ENCODE data around the gene RAB26.
A peak's percentile ranks its signal among the peaks of the same experiment; 100 is the strongest.

RAB26 gene

DNA sequence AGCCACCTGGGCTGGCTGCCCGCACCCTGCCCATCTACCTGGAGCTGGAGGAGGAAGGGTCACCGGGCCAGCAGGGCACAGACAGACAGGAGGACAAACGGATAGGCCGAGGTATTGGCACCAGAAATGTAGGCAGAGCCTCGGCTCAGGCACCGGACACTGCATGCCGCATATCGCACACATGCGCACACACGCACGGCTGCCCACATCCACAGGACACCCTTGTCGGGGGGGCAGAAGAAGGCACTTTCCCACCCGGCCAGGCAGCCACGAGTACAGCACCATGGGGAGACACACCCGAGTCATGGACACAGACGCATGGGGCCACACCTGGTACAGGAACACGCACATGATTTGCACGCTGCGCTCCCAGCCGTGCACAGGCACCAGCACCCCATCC lies 33.5 kb downstream of the RAB26 start:
- DNase-seq: no peak

DNA sequence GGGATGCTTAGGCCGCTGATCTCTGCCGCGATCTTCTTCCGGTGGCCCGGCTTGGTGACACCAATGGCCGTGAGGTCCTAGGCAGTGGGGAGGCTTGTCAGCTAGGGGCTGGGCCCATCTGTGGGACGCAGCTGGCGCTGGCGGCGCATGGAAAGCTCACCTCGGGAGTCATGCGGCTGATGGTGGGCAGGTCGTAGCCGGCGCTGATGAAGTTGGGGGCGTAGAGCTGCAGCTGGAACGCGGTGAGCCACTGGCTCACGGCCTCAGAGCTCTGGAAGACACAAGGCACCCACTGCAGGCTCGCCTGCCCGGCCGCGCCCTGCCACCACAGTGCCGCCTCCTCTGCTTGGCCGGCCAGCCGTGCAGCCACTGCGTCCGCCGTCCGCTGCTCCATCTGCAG lies 35.2 kb downstream of the RAB26 start:
- no peak for DNase-seq

- no peak for DNase-seq
These were observed 35.9 kb downstream of the RAB26 start for GRCh38 chr16:2184346-2184745.

- no peak for DNase-seq
These were observed 36.5 kb downstream of the RAB26 start for GRCh38 chr16:2184962-2185361.

GRCh38 chr16:2186064-2186463 lies 37.6 kb downstream of the RAB26 start:
- DNase-seq: no peak

- no peak for DNase-seq
These were observed 38.1 kb downstream of the RAB26 start for GRCh38 chr16:2186505-2186904.

GRCh38 chr16:2187212-2187611 lies 38.8 kb downstream of the RAB26 start:
- no peak for DNase-seq

- no peak for DNase-seq
These were observed 40.0 kb downstream of the RAB26 start for GRCh38 chr16:2188395-2188794.

DNA sequence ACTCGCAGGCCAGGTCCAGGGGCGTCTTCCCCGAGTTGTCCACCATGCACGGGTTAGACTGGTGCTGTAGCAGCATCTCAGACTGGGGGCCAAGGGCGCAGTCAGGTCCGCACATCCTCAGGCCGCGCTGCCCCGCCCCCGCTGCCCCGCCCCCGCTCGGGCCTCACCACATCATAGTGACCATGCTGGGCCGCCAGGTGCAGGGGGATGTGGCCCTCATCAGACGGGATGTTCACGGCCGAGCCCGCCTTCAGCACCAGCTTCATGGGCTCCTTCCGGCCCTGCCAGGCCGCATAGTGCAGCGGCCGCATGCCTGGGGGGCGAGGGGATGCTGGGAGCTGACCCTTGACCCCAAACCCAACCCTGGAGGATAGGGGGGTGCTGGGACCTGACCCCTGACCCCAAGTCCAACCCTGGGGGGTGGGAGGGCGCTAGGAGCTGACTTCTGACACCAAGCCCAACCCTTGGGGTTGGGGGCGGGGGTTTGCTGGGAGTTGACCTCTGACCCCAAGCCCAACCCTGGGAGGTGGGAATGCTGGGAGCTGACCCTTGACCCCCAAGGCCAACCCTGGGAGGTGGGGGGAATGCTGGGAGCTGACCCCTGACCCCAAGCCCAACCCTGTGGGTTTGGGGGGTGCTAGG lies 40.9 kb downstream of the RAB26 start:
- no peak for DNase-seq

GRCh38 chr16:2190002-2190658 lies 41.7 kb downstream of the RAB26 start:
- DNase-seq: no peak

DNA sequence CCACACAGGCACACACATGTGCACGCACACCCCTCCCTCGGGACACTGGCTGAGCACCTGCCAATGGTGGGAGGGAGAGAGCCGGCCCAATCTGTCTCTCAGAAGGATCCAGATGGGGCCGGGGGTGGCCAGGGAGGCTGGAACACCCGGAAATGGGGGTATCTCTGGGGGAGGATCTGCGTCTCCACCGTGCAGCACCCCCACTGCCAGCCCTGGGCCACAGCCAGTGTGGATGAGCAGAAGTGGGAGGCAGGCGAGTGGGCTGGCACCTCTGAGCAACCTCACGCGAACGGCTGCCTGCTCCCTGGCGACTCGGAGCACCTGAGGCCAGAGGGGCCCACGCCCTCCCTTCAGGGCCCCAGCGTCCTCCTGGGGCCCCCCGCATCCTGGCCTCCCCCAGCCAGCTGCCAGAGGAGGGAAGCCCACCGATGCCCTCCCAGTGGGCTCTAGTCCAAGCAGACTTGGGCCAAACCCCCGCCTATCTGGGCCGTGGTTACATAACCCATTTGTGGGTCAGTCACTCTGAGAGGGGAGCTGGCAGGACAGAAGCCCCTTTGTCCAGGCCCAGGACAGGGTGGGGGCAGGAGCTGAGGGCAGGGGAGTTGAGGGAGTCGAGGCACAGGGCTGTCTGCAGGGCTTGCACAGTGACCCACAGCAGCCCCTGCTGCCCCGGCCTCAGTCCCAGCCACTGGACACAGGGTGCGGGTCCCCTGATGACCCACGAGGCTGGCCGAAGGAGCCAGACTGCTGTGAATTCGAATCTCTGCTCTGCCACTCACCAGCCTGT lies 42.4 kb downstream of the RAB26 start:
- DNase-seq: no peak

DNA sequence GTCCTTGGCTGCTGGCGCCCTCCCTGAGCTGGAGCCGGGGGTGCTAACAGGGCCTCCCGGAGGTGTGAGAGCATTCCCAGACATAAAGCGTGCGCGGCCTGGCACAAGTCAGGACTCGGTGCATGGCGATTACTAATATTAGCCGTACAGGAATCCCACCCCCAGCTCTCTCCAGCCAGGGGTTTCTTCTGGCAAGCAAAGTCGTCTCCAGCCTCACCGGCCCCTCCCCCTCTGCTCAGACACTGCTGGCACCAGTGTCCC lies 43.0 kb downstream of the RAB26 start:
- no peak for DNase-seq

- no peak for DNase-seq
These were observed 45.9 kb downstream of the RAB26 start for GRCh38 chr16:2194166-2194834.

DNA sequence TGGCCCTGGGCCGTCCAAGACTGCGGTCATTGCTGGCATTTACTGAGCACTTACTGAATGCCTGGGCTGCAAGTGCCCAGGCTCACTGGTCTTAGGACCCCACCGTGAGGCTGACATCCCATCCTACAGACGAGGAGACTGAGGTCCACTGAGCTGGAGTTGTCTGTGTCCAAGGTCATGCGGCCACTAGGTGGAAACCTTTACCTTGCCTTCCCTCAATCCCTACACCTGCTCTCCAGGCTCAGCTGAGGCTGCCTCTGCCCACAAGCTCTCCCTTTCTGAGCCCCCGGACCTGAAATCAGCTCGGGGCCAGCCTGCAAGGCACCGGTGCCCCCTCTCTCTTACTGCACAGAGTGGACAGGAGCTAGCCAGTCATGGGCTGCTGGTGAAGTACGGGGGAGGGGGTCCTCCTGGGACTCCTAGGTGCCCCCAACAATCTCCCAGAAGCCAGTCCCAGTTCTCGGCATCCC lies 46.5 kb downstream of the RAB26 start:
- DNase-seq: peak; percentile 22

GRCh38 chr16:2195322-2196161 lies 47.1 kb downstream of the RAB26 start:
- no peak for DNase-seq

- no peak for DNase-seq
These were observed 47.9 kb downstream of the RAB26 start, which contains the start of gene CASKIN1 for GRCh38 chr16:2196162-2196980. CASKIN1 (minus strand) TSS chr16:2196605; CDS start chr16:2196432, 173 bp downstream.

DNA sequence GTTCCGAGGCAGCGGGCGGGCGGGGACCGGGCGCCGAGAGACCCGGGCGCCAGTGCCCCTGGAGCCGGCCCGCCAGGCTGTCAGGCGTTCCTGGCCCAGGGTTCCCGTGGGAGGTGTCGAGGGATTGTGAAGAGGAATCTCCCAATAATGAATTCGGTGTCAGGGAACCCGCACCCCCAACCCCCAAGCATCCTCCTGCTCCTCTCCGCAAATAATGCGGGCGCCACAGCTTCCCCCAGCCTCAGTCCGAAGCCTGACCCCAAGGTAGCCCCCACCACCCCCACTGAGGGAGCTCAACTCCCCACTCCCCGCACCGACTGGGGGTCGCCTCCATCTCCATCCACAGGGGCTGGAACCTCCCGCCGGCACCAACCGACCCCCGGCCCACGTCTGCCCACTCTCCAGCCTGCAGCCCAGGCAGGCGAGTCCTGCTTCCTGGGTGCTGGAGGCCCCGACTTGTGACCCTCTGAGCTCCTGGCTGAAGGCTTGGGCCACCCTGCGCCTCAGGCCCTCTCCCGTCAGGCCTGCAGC lies 48.6 kb downstream of the RAB26 start:
- no peak for DNase-seq

- no peak for DNase-seq
These were observed 49.3 kb downstream of the RAB26 start for GRCh38 chr16:2197765-2198164.

DNA sequence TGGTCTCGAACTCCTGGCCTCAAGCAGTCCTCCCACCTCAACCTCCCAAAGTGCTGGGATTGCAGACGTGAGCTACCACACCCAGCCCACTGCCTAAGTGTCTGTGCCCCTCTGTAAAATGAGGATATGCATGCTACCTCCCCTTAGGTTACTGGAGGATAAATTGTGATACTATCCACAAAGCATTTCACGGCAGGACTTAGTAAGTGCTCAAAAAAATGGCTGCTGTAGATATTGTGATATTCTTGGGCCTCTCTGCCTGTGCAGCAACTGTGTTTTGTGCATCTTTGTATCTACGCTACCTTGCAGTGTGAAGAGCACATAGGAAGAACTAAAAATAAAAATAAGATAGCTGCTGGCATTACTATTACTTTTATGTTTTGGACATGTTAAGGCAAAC lies 49.9 kb downstream of the RAB26 start:
- no peak for DNase-seq

- no peak for DNase-seq
These were observed 50.7 kb downstream of the RAB26 start for GRCh38 chr16:2199095-2199494.

- no peak for DNase-seq
These were observed 51.3 kb downstream of the RAB26 start for GRCh38 chr16:2199621-2200139.

Measured in NCI-H748 treated with DMSO at 0.1 percent for 48 hours (cell line).